Measurements from ENCODE around the gene STK16. TPM values are rescaled to one million over a fixed set of nuclear protein-coding genes. Genes with fewer than 3 reads are reported as not detected.
A peak's percentile ranks its signal among the peaks of the same experiment; 100 is the strongest.

Gene STK16
- total and polyA plus RNA-seq, 2 of the 4 experiments (the other 2 are of a cell fraction) = 44.4 to 50.1 TPM

DNA sequence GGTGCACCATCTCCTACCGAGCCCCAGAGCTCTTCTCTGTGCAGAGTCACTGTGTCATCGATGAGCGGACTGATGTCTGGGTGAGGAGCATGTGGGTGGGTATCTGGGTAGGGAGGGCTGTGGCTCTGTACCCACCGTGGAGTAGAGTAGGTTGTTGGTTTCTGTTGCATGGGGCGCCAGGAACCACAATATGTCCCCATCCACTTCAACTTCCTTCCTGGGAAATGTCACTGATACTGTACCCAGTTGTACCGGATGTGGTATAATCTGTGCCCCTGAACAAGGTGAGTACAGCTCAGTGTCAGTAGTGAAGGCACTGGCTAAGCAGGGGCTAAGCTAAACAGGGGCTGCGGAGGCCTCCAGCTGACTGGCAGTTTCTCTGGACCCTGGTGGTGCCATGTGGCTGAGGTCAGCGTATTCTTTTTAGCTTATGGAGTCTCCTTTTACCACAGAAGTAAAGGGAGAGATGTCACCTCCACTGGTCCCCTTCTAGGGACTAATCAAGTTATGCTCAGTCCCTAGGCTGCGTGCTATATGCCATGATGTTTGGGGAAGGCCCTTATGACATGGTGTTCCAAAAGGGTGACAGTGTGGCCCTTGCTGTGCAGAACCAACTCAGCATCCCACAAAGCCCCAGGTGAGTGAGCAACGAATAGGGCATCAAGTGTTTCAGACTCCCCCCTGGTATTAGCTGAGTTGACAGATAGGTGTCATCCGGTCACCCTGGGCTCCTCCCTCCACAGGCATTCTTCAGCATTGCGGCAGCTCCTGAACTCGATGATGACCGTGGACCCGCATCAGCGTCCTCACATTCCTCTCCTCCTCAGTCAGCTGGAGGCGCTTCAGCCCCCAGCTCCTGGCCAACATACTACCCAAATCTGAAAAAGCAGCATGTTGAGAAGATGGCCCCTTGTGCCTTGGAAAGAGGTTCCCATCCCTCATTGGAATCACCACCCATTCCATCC, 2.7 kb downstream of the STK16 start:
- BruUV-seq (replicated peaks) = no TSS peak

More for the DNA sequence above, 2.7 kb downstream of the STK16 start:
- DNase-seq (no peak), ATAC-seq (ENCODE audit: low read depth) (no peak)
- Histone ChIP-seq H3K79me1 (ENCODE audit: low read depth in 1 of 2, low read length in 2 of 2) (peaks cover 23 to 48% of the 10 kb centered on the region in 2 experiments), H3K4me1 (ENCODE audit: control insufficient read depth, insufficient read depth, low read length) (peaks cover 38% of the 10 kb centered on the region), H2BK20ac (ENCODE audit: low read depth, low read length) (no peak overlapping the region), H3K14ac (replicated peaks; ENCODE audit: low read depth, low read length) (no peak overlapping the region), H3K36me3 (ENCODE audit: control insufficient read depth, insufficient read depth, low read length) (peaks cover 21% of the 10 kb centered on the region; the same call in 1 of the 2 replicates), H3K56ac (ENCODE audit: extremely low read depth, insufficient read depth, low read length) (no peak overlapping the region), H2BK5ac (ENCODE audit: low read depth, low read length, poor library complexity, severe bottlenecking) (no peak overlapping the region), H4K5ac (ENCODE audit: low read depth, low read length) (no peak overlapping the region), H3K27ac (ENCODE audit: insufficient read depth, low read length) (peak overlapping the region; percentile 9; the same call in 1 of the 2 replicates), H3K18ac (ENCODE audit: low read depth, low read length) (no peak overlapping the region), H3K23ac (ENCODE audit: low read depth, low read length) (no peak overlapping the region), H3K27me3 (ENCODE audit: control insufficient read depth, insufficient read depth, low read length) (no peaks in the 10 kb centered on the region), H2AK5ac (ENCODE audit: low read depth, low read length) (peak overlapping the region; percentile 13), H4K91ac (ENCODE audit: insufficient read depth, low read depth, low read length) (no peak overlapping the region), H3K9ac (ENCODE audit: low read depth, low read length) (no peak overlapping the region), H2AK9ac (replicated peaks; ENCODE audit: low read depth, low read length, poor library complexity) (peak overlapping the region; percentile 20), H3K9me1 (ENCODE audit: insufficient read depth, low read length) (peaks cover 49% of the 10 kb centered on the region), H3K4me2 (ENCODE audit: low read depth, low read length) (no peak overlapping the region), H2BK15ac (ENCODE audit: low read depth, low read length) (no peak overlapping the region), H4K20me1 (ENCODE audit: insufficient read depth, low read length) (0 out of 2 replicates have a peak, but pooled peaks cover 8% of the 10 kb centered on the region), H3K4me3 (ENCODE audit: insufficient read depth, low read depth, low read length) (no peak overlapping the region), H3K9me3 (ENCODE audit: control insufficient read depth, insufficient read depth, low read length) (no peaks in the 10 kb centered on the region), H2BK120ac (ENCODE audit: low read depth, low read length) (no peak overlapping the region; the same call in 1 of the 2 replicates), H4K8ac (ENCODE audit: low read depth in 2 of 2, low read length in 2 of 2) (no peak overlapping the region), H3K4ac (ENCODE audit: low read depth, low read length) (no peak overlapping the region; the same call in 1 of the 2 replicates), H2AFZ (replicated peaks; ENCODE audit: low read length, poor library complexity) (no peak overlapping the region)
- ChIA-PET CTCF (interaction anchor here (2.3 kb wide), 1 partner anchor 47 kb away, joined by 10 read pairs; no protein-coding TSS in a partner anchor), POLR2A (ENCODE audit: unreplicated experiment) (no interaction called here)
- dilution Hi-C loops (cut with HindIII; ENCODE audit: low sequenced_read_pairs, unreplicated experiment) (no loop called here), in situ Hi-C loops (cut with MboI; ENCODE audit: low sequenced_read_pairs) (no loop called here), intact Hi-C loops (cut with micrococcal nuclease) (no loop called here)
- TF ChIP-seq SMC3 (IDR thresholded peaks at IDR 0.05; ENCODE audit: low read depth, low read length) = no peak
- TF ChIP-seq RFX5 (IDR thresholded peaks at IDR 0.05; ENCODE audit: low read depth, low read length) = no peak
- no peak for TF ChIP-seq RCOR1 (IDR thresholded peaks at IDR 0.05; ENCODE audit: insufficient replicate concordance, low read length)
- no peak for TF ChIP-seq RAD21 (IDR thresholded peaks at IDR 0.05; ENCODE audit: low read length)
- 0 out of 2 replicates have a peak, but pooled peaks have one; percentile 5 for TF ChIP-seq POLR2A (IDR thresholded peaks at IDR 0.05; ENCODE audit: low read depth, low read length)
- WGBS, 2 experiments (ENCODE audit: extremely low coverage in 2 of 2, insufficient read length in 1 of 2) = 100% methylated on average over 1 of the region's 17 CpGs; no CpG with 5 or more reads in 1 of the 2 experiments

Data from IMR-90 (cell line).